CD4-positive, alpha-beta T cell (primary cell): ENCODE measurements around the gene NRXN3. TPM values are rescaled to one million over a fixed set of nuclear protein-coding genes. Genes with fewer than 3 reads are reported as not detected.

Experiments
- ATAC-seq: fragments of 200-7000 bp; cut with Tn5 transposase; one replicate; pipeline ENCODE4 v1.10.0; 2022; ENCODE audit warnings: mild to moderate bottlenecking; ENCODE audit not compliant: poor library complexity
- CTCF ChIA-PET: fragments of 350-600 bp; sonication (Branson Sonifier 250); formaldehyde crosslinking; loops from one replicate; lab custom pipeline; 2021; ENCODE audit warnings: antibody characterized with exemption, inconsistent platforms; lab: Charles Lee
- POLR2A ChIA-PET: fragments of 350-600 bp; sonication (Branson Sonifier 250); formaldehyde crosslinking; loops from one replicate; lab custom pipeline; 2021; ENCODE audit warnings: antibody characterized with exemption, inconsistent platforms; lab: Charles Lee
- DNase-seq, 14 experiments: peaks; one replicate each; pipeline ENCODE4 v3.0.0-alpha.2; 2013 to 2020; ENCODE audit warnings: mixed read lengths in 2 of 14
- H3K27ac ChIP-seq, 2 donors: one replicate each; pipeline versions ENCODE4 v1.5.1 to v1.7.0; 2013; ENCODE audit warnings: low read length in 2 of 2, low read depth in 1 of 2, mild to moderate bottlenecking in 1 of 2
- H3K27me3 ChIP-seq, 2 experiments: 1 replicate in 1 of 2; 2 replicates in 1 of 2; pipeline versions ENCODE4 v1.6.1 to v1.7.0; 2013; ENCODE audit warnings: low read length in 2 of 2, control low read depth in 1 of 2, mild to moderate bottlenecking in 1 of 2, moderate library complexity in 1 of 2; ENCODE audit not compliant: insufficient read depth in 2 of 2, control insufficient read depth in 1 of 2
- H3K36me3 ChIP-seq: one replicate; pipeline ENCODE4 v1.6.1; 2013; ENCODE audit warnings: low read length, control low read depth; ENCODE audit not compliant: insufficient read depth
- H3K4me1 ChIP-seq: one replicate; pipeline ENCODE4 v1.6.1; 2013; ENCODE audit warnings: low read length, control low read depth; ENCODE audit not compliant: insufficient read depth
- H3K4me3 ChIP-seq: one replicate; pipeline ENCODE4 v1.5.1; 2013; ENCODE audit warnings: mild to moderate bottlenecking, low read length, moderate library complexity
- H3K9me3 ChIP-seq, 2 experiments: 1 replicate in 1 of 2; 2 replicates in 1 of 2; pipeline versions ENCODE4 v1.6.1 to v1.7.0; 2013; ENCODE audit warnings: low read length in 2 of 2, mild to moderate bottlenecking in 2 of 2, control low read depth in 1 of 2, moderate library complexity in 1 of 2; ENCODE audit not compliant: control insufficient read depth in 1 of 2, insufficient read depth in 1 of 2
- H3K27ac Mint-ChIP-seq: one replicate; pipeline ENCODE4 v1.8.0; 2020; ENCODE audit warnings: mixed read lengths
- H3K27me3 Mint-ChIP-seq: one replicate; pipeline ENCODE4 v1.8.0; 2021; ENCODE audit warnings: mixed read lengths
- H3K36me3 Mint-ChIP-seq: one replicate; pipeline ENCODE4 v1.8.0; 2021; ENCODE audit warnings: low read depth, mixed read lengths
- H3K4me1 Mint-ChIP-seq: one replicate; pipeline ENCODE4 v1.8.0; 2021; ENCODE audit warnings: low read depth, mixed read lengths
- H3K4me3 Mint-ChIP-seq: one replicate; pipeline ENCODE4 v1.8.0; 2020; ENCODE audit warnings: mild to moderate bottlenecking, mixed read lengths
- H3K9me3 Mint-ChIP-seq: one replicate; pipeline ENCODE4 v1.8.0; 2020; ENCODE audit warnings: mixed read lengths
- intact Hi-C, 2 experiments: fragments of 100-400 bp; cut with DNase I in 1 of 2; cut with micrococcal nuclease in 1 of 2; formaldehyde crosslinking; loops; one replicate each; pipeline versions ENCODE4 v1.15.1 to v1.9.0; 2023 to 2025; cut with DNase I, micrococcal nuclease
- total RNA-seq, 174 experiments: library from RNA in 2 of 174; stranded (reverse) in 2 of 174; gene quantifications; one replicate each; pipeline ENCODE4 v1.2.3 and lab custom pipeline; 2021 to 2026
- TF ChIP-seq, protein P1 (sequence below): fragments of 200-600 bp; IDR thresholded peaks from one replicate; pipeline ENCODE4 v1.8.0; 2022; ENCODE audit warnings: antibody characterized with exemption, mild to moderate bottlenecking

The NRXN3 gene
- total RNA-seq, 2 experiments from 2014 or later, result not detected

- POLR2A ChIA-PET, result no interaction called here
- Mint-ChIP-seq H3K9me3 (no peaks in the 10 kb centered on the region), H3K27me3 (peaks cover 11% of the 10 kb centered on the region), H3K4me3 (no peak overlapping the region), H3K36me3 (no peaks in the 10 kb centered on the region), H3K4me1 (no peaks in the 10 kb centered on the region), H3K27ac (no peak overlapping the region)
- DNase-seq, result no peak
- H3K27ac ChIP-seq, result no peak overlapping the region
- CTCF ChIA-PET, result no interaction called here
- TF ChIP-seq, protein P1, sequence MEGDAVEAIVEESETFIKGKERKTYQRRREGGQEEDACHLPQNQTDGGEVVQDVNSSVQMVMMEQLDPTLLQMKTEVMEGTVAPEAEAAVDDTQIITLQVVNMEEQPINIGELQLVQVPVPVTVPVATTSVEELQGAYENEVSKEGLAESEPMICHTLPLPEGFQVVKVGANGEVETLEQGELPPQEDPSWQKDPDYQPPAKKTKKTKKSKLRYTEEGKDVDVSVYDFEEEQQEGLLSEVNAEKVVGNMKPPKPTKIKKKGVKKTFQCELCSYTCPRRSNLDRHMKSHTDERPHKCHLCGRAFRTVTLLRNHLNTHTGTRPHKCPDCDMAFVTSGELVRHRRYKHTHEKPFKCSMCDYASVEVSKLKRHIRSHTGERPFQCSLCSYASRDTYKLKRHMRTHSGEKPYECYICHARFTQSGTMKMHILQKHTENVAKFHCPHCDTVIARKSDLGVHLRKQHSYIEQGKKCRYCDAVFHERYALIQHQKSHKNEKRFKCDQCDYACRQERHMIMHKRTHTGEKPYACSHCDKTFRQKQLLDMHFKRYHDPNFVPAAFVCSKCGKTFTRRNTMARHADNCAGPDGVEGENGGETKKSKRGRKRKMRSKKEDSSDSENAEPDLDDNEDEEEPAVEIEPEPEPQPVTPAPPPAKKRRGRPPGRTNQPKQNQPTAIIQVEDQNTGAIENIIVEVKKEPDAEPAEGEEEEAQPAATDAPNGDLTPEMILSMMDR, result no peak
- no peaks in the 10 kb centered on the region for H3K9me3 ChIP-seq
- intact Hi-C loops, result no loop called here
- no peaks in the 10 kb centered on the region for H3K36me3 ChIP-seq
- no peaks in the 10 kb centered on the region for H3K4me1 ChIP-seq
- no peak for ATAC-seq
- no peak overlapping the region for H3K4me3 ChIP-seq
- no peaks in the 10 kb centered on the region for H3K27me3 ChIP-seq
These were observed 121.8 kb downstream of the NRXN3 start for GRCh38 chr14:78292003-78292402.

- H3K27ac Mint-ChIP-seq, result no peak overlapping the region
- H3K36me3 ChIP-seq, result no peaks in the 10 kb centered on the region
These were observed 127.7 kb downstream of the NRXN3 start for GRCh38 chr14:78297858-78298257.

GRCh38 chr14:78298298-78298697, 128.1 kb downstream of the NRXN3 start:
- H3K9me3 ChIP-seq, result peaks cover 0 to 7% of the 10 kb centered on the region in 2 experiments
- H3K4me1 Mint-ChIP-seq, result no peaks in the 10 kb centered on the region
- H3K27ac Mint-ChIP-seq, result no peak overlapping the region
- H3K4me1 ChIP-seq, result no peaks in the 10 kb centered on the region
- TF ChIP-seq, protein P1, result no peak
- peaks cover 0 to 4% of the 10 kb centered on the region in 2 experiments for H3K27me3 ChIP-seq
- no peak overlapping the region for H3K27ac ChIP-seq
- ATAC-seq (no peak), DNase-seq (no peak)
- ChIA-PET POLR2A (no interaction called here), CTCF (no interaction called here)
- peaks cover 43% of the 10 kb centered on the region for H3K27me3 Mint-ChIP-seq
- H3K4me3 Mint-ChIP-seq, result no peak overlapping the region
- H3K4me3 ChIP-seq, result no peak overlapping the region
- no peaks in the 10 kb centered on the region for H3K36me3 ChIP-seq
- H3K9me3 Mint-ChIP-seq, result no peaks in the 10 kb centered on the region
- no peaks in the 10 kb centered on the region for H3K36me3 Mint-ChIP-seq
- intact Hi-C loops, result no loop called here

More at GRCh38 chr14:78297858-78298257, 127.7 kb downstream of the NRXN3 start:
- H3K36me3 Mint-ChIP-seq, result no peaks in the 10 kb centered on the region
- peaks cover 0 to 7% of the 10 kb centered on the region in 2 experiments for H3K9me3 ChIP-seq
- intact Hi-C loops, result no loop called here
- POLR2A ChIA-PET, result no interaction called here
- H3K9me3 Mint-ChIP-seq, result no peaks in the 10 kb centered on the region
- ATAC-seq (no peak), DNase-seq (no peak)
- CTCF ChIA-PET, result no interaction called here
- H3K4me3 ChIP-seq, result no peak overlapping the region
- no peaks in the 10 kb centered on the region for H3K4me1 Mint-ChIP-seq
- H3K4me3 Mint-ChIP-seq, result no peak overlapping the region
- no peak overlapping the region for H3K27ac ChIP-seq
- H3K4me1 ChIP-seq, result no peaks in the 10 kb centered on the region
- peaks cover 0 to 4% of the 10 kb centered on the region in 2 experiments for H3K27me3 ChIP-seq
- TF ChIP-seq, protein P1, result no peak
- H3K27me3 Mint-ChIP-seq, result peaks cover 40% of the 10 kb centered on the region
